NCI-H1092 treated with DMSO at 0.1 percent for 48 hours (cell line): ENCODE results near the gene RFTN1.

Experiments used
- DNase-seq: peaks from one replicate; lab custom pipeline; 2025; lab: John Stamatoyannopoulos, UW

Gene RFTN1

GRCh38 chr3:16432714-16433113, 80.8 kb downstream of the RFTN1 start:
- no peak for DNase-seq

- no peak for DNase-seq
Measured at GRCh38 chr3:16430717-16431630, 82.5 kb downstream of the RFTN1 start.

GRCh38 chr3:16429086-16429485, 84.4 kb downstream of the RFTN1 start:
- no peak for DNase-seq

- no peak for DNase-seq
Measured at GRCh38 chr3:16428612-16429011, 84.9 kb downstream of the RFTN1 start.

GRCh38 chr3:16427103-16427965, 86.2 kb downstream of the RFTN1 start:
- DNase-seq: no peak

GRCh38 chr3:16426665-16427064, 86.8 kb downstream of the RFTN1 start:
- no peak for DNase-seq

- DNase-seq: no peak
Measured at GRCh38 chr3:16426029-16426400, 87.5 kb downstream of the RFTN1 start.

GRCh38 chr3:16425398-16426028, 88.0 kb downstream of the RFTN1 start:
- no peak for DNase-seq

- no peak for DNase-seq
Measured at GRCh38 chr3:16423947-16424673, 89.4 kb downstream of the RFTN1 start.

GRCh38 chr3:16423298-16423697, 90.2 kb downstream of the RFTN1 start:
- no peak for DNase-seq

GRCh38 chr3:16419640-16420241, 93.8 kb downstream of the RFTN1 start:
- DNase-seq: no peak

GRCh38 chr3:16417945-16418739, 95.4 kb downstream of the RFTN1 start:
- no peak for DNase-seq

- no peak for DNase-seq
Measured at GRCh38 chr3:16415911-16416476, 97.5 kb downstream of the RFTN1 start.

- DNase-seq: no peak
Measured at GRCh38 chr3:16413321-16413720, 100.2 kb downstream of the RFTN1 start.

- DNase-seq: no peak
Measured at GRCh38 chr3:16412192-16412800, 101.2 kb downstream of the RFTN1 start.

GRCh38 chr3:16411441-16411840, 102.1 kb downstream of the RFTN1 start:
- DNase-seq: no peak

- DNase-seq: no peak
Measured at GRCh38 chr3:16410659-16411058, 102.8 kb downstream of the RFTN1 start.

GRCh38 chr3:16409032-16409431, 104.5 kb downstream of the RFTN1 start:
- no peak for DNase-seq

GRCh38 chr3:16407366-16407765, 106.1 kb downstream of the RFTN1 start:
- no peak for DNase-seq

GRCh38 chr3:16406579-16406978, 106.9 kb downstream of the RFTN1 start:
- no peak for DNase-seq
